Mesothelial cell of epicardium (in vitro differentiated cells): ENCODE results near the gene SLAMF9. TPM values are rescaled to one million over a fixed set of nuclear protein-coding genes. Genes with fewer than 3 reads are reported as not detected.

Experiments
- DNase-seq, 2 experiments: peaks; one replicate each; pipeline ENCODE4 v3.0.0; 2021; ENCODE audit warnings: low spot score in 2 of 2; ENCODE audit not compliant: unreplicated experiment in 2 of 2
- H3K27ac Mint-ChIP-seq: 2 replicates; pipeline ENCODE4 v1.8.0; 2021; ENCODE audit warnings: mixed read lengths
- H3K27me3 Mint-ChIP-seq: 2 replicates; pipeline ENCODE4 v1.8.0; 2021; ENCODE audit warnings: low read depth, mixed read lengths
- H3K36me3 Mint-ChIP-seq: 2 replicates; pipeline ENCODE4 v1.8.0; 2021; ENCODE audit warnings: mixed read lengths
- H3K4me1 Mint-ChIP-seq: 2 replicates; pipeline ENCODE4 v1.8.0; 2021; ENCODE audit warnings: mixed read lengths
- H3K4me3 Mint-ChIP-seq: 2 replicates; pipeline ENCODE4 v1.8.0; 2021; ENCODE audit warnings: mild to moderate bottlenecking, moderate library complexity, mixed read lengths
- H3K9me3 Mint-ChIP-seq: 2 replicates; pipeline ENCODE4 v1.8.0; 2021; ENCODE audit warnings: mixed read lengths
- total RNA-seq: library from RNA; stranded (reverse); gene quantifications from 3 replicates; pipeline ENCODE4 v1.2.1, GENCODE V29; 2021
- TF ChIP-seq, protein P1 (sequence below): fragments of 200-600 bp; sonication (generic); IDR thresholded peaks from one replicate; pipeline ENCODE4 v1.5.0; 2021; ENCODE audit warnings: antibody characterized with exemption; ENCODE audit not compliant: unreplicated experiment

The SLAMF9 gene
- total RNA-seq, 1 donor from 2014 or later, result not detected

DNA sequence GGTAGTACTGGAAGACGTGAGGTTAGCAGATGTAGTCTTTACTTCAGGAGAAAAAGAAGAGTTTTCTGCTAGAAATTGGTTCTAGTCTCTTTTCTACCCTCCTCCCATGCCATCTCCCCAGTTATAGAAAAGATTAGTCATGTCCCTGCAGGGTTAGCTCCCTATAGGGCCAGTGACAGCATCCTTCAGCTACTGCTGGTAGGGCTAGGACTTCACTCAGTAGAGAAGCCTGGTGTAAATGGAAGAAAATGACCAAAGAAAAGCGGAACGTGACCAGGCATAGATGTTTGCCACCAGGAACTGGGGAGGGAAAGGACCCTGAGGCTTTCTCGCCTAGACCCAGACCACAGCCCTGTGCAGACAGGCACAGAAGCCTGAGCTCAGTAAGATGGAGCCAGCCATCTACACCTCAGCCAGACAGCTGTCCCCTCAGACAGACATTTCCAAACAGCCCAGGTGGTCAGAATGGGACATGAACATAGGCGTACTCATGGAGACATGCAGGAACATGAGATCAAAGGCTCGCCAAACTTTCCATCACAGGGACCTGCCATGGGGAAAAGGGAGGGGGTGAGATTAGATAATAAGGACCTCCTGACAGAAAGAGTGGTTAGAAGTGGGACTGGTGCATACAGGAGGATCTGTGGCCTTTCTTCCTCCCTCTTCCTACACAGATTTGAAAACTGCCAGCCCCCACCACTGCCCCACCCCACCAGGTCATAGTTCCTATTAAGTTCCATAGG lies 23.5 kb upstream of the SLAMF9 start:
- no peaks in the 10 kb centered on the region for H3K36me3 Mint-ChIP-seq
- H3K9me3 Mint-ChIP-seq, result no peaks in the 10 kb centered on the region
- no peak overlapping the region for H3K27ac Mint-ChIP-seq
- H3K27me3 Mint-ChIP-seq, result peaks cover 44% of the 10 kb centered on the region
- H3K4me3 Mint-ChIP-seq, result no peak overlapping the region
- TF ChIP-seq, protein P1, sequence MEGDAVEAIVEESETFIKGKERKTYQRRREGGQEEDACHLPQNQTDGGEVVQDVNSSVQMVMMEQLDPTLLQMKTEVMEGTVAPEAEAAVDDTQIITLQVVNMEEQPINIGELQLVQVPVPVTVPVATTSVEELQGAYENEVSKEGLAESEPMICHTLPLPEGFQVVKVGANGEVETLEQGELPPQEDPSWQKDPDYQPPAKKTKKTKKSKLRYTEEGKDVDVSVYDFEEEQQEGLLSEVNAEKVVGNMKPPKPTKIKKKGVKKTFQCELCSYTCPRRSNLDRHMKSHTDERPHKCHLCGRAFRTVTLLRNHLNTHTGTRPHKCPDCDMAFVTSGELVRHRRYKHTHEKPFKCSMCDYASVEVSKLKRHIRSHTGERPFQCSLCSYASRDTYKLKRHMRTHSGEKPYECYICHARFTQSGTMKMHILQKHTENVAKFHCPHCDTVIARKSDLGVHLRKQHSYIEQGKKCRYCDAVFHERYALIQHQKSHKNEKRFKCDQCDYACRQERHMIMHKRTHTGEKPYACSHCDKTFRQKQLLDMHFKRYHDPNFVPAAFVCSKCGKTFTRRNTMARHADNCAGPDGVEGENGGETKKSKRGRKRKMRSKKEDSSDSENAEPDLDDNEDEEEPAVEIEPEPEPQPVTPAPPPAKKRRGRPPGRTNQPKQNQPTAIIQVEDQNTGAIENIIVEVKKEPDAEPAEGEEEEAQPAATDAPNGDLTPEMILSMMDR, result no peak
- peaks cover 10% of the 10 kb centered on the region for H3K4me1 Mint-ChIP-seq
- no peak for DNase-seq

DNA sequence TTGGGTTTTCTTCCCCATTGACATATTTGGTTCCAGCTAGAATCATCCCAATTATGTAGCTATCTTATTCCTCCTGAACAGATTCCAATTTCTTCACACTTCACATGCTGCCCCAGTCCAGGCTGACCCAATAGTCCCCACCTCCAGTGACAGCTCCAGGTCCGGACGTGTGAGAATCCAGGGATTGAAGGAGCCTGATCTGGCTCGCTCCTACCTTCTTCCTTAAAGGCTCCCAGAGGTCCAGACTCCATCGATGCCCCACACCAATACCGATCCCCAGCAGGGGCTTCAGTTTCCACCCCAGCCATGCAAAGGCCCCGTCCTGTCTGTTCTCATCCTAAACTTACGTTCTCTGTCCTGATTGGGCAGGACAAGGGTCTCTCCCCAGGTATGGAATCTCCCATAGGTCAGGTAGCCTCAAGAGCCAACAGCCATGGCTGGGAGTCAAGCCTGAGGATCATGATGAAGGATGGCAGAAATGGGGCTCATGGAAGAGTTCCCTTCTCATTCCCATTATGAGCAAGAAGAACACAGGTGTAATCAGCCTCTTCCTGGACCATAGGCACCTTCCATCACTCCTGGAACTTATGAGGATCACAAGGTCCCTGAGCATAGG lies 20.4 kb upstream of the SLAMF9 start:
- TF ChIP-seq, protein P1, result no peak
- Mint-ChIP-seq H3K4me1 (peaks cover 6% of the 10 kb centered on the region), H3K9me3 (no peaks in the 10 kb centered on the region), H3K27ac (no peak overlapping the region), H3K4me3 (no peak overlapping the region), H3K27me3 (peaks cover 30% of the 10 kb centered on the region), H3K36me3 (no peaks in the 10 kb centered on the region)
- no peak for DNase-seq

GRCh38 chr1:159973350-159973940 lies 19.4 kb upstream of the SLAMF9 start:
- Mint-ChIP-seq H3K36me3 (no peaks in the 10 kb centered on the region), H3K4me3 (no peak overlapping the region), H3K27ac (no peak overlapping the region), H3K4me1 (no peaks in the 10 kb centered on the region), H3K9me3 (no peaks in the 10 kb centered on the region), H3K27me3 (peaks cover 28% of the 10 kb centered on the region)
- no peak for DNase-seq
- TF ChIP-seq, protein P1, result no peak

- H3K4me1 Mint-ChIP-seq, result no peaks in the 10 kb centered on the region
- no peak overlapping the region for H3K4me3 Mint-ChIP-seq
- H3K27me3 Mint-ChIP-seq, result peaks cover 29% of the 10 kb centered on the region
- H3K9me3 Mint-ChIP-seq, result no peaks in the 10 kb centered on the region
- TF ChIP-seq, protein P1, result no peak
- no peak for DNase-seq
- H3K36me3 Mint-ChIP-seq, result no peaks in the 10 kb centered on the region
- no peak overlapping the region for H3K27ac Mint-ChIP-seq
These were observed 18.6 kb upstream of the SLAMF9 start for GRCh38 chr1:159972443-159973205.

GRCh38 chr1:159970932-159971342 lies 16.9 kb upstream of the SLAMF9 start:
- H3K4me1 Mint-ChIP-seq, result no peaks in the 10 kb centered on the region
- no peak for DNase-seq
- H3K4me3 Mint-ChIP-seq, result no peak overlapping the region
- H3K9me3 Mint-ChIP-seq, result peaks cover 4% of the 10 kb centered on the region
- peaks cover 32% of the 10 kb centered on the region for H3K27me3 Mint-ChIP-seq
- H3K36me3 Mint-ChIP-seq, result no peaks in the 10 kb centered on the region
- no peak overlapping the region for H3K27ac Mint-ChIP-seq
- TF ChIP-seq, protein P1, result no peak
